Mesendoderm (in vitro differentiated cells): ENCODE data around the gene PACSIN3.
A peak's percentile ranks its signal among the peaks of the same experiment; 100 is the strongest.

Experiments
- DNase-seq: peaks from one replicate; pipeline ENCODE4 v3.0.0; 2013
- H2AK5ac ChIP-seq: 2 replicates; pipeline ENCODE4 v1.6.1; 2013; ENCODE audit warnings: low read length, inconsistent platforms
- H2BK120ac ChIP-seq: 2 replicates; pipeline ENCODE4 v1.6.1; 2013; ENCODE audit warnings: low read depth, mild to moderate bottlenecking, low read length, moderate library complexity, mixed read lengths
- H2BK15ac ChIP-seq: replicated peaks from 2 replicates; pipeline ENCODE4 v1.6.1; 2013; ENCODE audit warnings: low read depth, mild to moderate bottlenecking, moderate library complexity
- H2BK5ac ChIP-seq: 2 replicates; pipeline ENCODE4 v1.6.1; 2013; ENCODE audit warnings: low read length, inconsistent platforms
- H3K18ac ChIP-seq: 2 replicates; pipeline ENCODE4 v1.6.1; 2013; ENCODE audit warnings: mild to moderate bottlenecking, low read length, mixed read lengths
- H3K23ac ChIP-seq: one replicate; pipeline ENCODE4 v1.6.1; 2013; ENCODE audit warnings: low read length
- H3K27ac ChIP-seq: 2 replicates; pipeline ENCODE4 v1.5.1; 2013; ENCODE audit warnings: low read depth, mild to moderate bottlenecking, inconsistent platforms, low read length, moderate library complexity
- H3K27me3 ChIP-seq: 2 replicates; pipeline ENCODE4 v1.6.1; 2013; ENCODE audit warnings: low read length, control low read depth, mild to moderate bottlenecking, inconsistent platforms; ENCODE audit not compliant: insufficient read depth, poor library complexity
- H3K36me3 ChIP-seq: 2 replicates; pipeline ENCODE4 v1.6.1; 2013; ENCODE audit warnings: low read length, inconsistent platforms; ENCODE audit not compliant: control insufficient read depth, insufficient read depth
- H3K4ac ChIP-seq: one replicate; pipeline ENCODE4 v1.6.1; 2013; ENCODE audit warnings: low read depth, mild to moderate bottlenecking, low read length, moderate library complexity
- H3K4me1 ChIP-seq: 2 replicates; pipeline ENCODE4 v1.6.1; 2013; ENCODE audit warnings: low read depth, low read length, inconsistent platforms; ENCODE audit not compliant: control insufficient read depth
- H3K4me2 ChIP-seq: 2 replicates; pipeline ENCODE4 v1.6.1; 2013; ENCODE audit warnings: low read length
- H3K4me3 ChIP-seq: 2 replicates; pipeline ENCODE4 v1.5.1; 2013; ENCODE audit warnings: mild to moderate bottlenecking, low read length
- H3K56ac ChIP-seq: one replicate; pipeline ENCODE4 v1.6.1; 2013; ENCODE audit warnings: low read length
- H3K79me1 ChIP-seq: 2 replicates; pipeline ENCODE4 v1.6.1; 2013; ENCODE audit warnings: low read length, inconsistent platforms
- H3K79me2 ChIP-seq: 2 replicates; pipeline ENCODE4 v1.6.1; 2013; ENCODE audit warnings: mild to moderate bottlenecking, low read length; ENCODE audit not compliant: control insufficient read depth, insufficient read depth
- H3K9ac ChIP-seq: 2 replicates; pipeline ENCODE4 v1.6.1; 2013; ENCODE audit warnings: low read length, inconsistent platforms
- H4K5ac ChIP-seq: one replicate; pipeline ENCODE4 v1.6.1; 2013; ENCODE audit warnings: low read length
- H4K8ac ChIP-seq: one replicate; pipeline ENCODE4 v1.6.1; 2013; ENCODE audit warnings: low read depth, mild to moderate bottlenecking, control low read depth, low read length, moderate library complexity
- WGBS: extraction: QIAGEN DNeasy Blood & Tissue Kit; methylation state at CpG from one replicate; pipeline ENCODE4 v1.1.7; 2013; ENCODE audit warnings: low lambda C conversion rate, missing lambda C conversion rate; ENCODE audit not compliant: insufficient coverage; ENCODE audit errors: extremely low coverage; 5-methylcytosine and 5-hydroxymethylcytosine counted together

PACSIN3 gene

DNA sequence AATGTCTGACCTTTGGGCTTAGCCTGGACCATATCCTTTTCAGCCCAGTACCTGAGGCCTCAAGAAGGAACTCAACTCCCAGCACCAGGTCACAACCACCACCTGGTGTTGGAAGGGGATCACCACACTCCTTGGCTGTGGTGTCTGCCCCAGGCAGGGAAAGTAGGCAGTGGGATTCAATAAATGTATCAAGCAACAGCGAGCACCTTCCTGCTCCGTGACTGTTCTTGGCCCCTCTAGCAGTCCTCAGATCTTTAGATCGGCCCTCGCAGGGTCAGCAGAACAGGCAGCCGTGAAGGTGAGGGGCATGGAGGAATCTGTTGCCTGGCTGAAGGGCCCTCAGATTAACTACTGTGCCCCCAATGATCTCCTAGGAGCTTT lies 25.5 kb downstream of the PACSIN3 start:
- H4K5ac ChIP-seq: no peak overlapping the region
- WGBS: no CpG with 5 or more reads among the region's 5 CpGs
- H3K18ac ChIP-seq: no peak overlapping the region

DNA sequence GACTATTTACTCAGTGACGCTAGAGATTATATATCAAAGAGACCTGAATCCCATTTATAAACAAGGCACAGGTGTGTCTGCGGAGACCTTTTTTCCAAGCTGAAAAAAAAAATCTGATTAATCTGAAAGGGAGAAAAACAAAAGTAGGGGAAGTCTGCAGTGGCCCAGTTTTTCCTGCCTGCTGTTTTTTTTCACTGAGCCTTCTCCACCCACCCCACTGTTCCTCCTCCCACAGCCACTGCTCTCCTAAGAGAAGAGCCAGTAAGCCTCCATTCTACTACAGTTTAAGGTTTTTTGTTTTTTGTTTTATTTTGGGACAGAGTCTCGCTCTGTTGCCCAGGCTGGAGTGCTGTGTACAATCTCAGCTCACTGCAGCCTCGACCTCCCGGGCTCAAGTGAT lies 28.0 kb downstream of the PACSIN3 start:
- Histone ChIP-seq H3K56ac (no peak overlapping the region), H4K5ac (no peak overlapping the region), H4K8ac (no peak overlapping the region), H3K79me2 (no peaks in the 10 kb centered on the region), H2AK5ac (no peak overlapping the region), H3K27me3 (no peaks in the 10 kb centered on the region), H3K18ac (no peak overlapping the region), H3K4me3 (no peak overlapping the region), H3K4me1 (no peaks in the 10 kb centered on the region), H3K4ac (no peak overlapping the region), H3K27ac (no peak overlapping the region), H3K36me3 (no peaks in the 10 kb centered on the region), H3K9ac (no peak overlapping the region), H3K4me2 (no peak overlapping the region), H2BK15ac (no peak overlapping the region), H2BK120ac (no peak overlapping the region), H2BK5ac (no peak overlapping the region), H3K23ac (no peak overlapping the region), H3K79me1 (no peaks in the 10 kb centered on the region)
- DNase-seq: no peak
- WGBS: no CpG with 5 or more reads among the region's 5 CpGs

More for the DNA sequence above, 25.5 kb downstream of the PACSIN3 start:
- Histone ChIP-seq H3K4me3 (no peak overlapping the region), H3K23ac (no peak overlapping the region), H3K4me1 (no peaks in the 10 kb centered on the region), H2AK5ac (no peak overlapping the region), H3K56ac (no peak overlapping the region), H3K27me3 (no peaks in the 10 kb centered on the region), H4K8ac (no peak overlapping the region), H3K4me2 (no peak overlapping the region), H3K36me3 (no peaks in the 10 kb centered on the region), H3K79me2 (no peaks in the 10 kb centered on the region), H2BK120ac (no peak overlapping the region), H2BK5ac (no peak overlapping the region), H3K27ac (no peak overlapping the region), H2BK15ac (no peak overlapping the region), H3K79me1 (no peaks in the 10 kb centered on the region), H3K9ac (no peak overlapping the region), H3K4ac (no peak overlapping the region)
- DNase-seq: peak; percentile 49

DNA sequence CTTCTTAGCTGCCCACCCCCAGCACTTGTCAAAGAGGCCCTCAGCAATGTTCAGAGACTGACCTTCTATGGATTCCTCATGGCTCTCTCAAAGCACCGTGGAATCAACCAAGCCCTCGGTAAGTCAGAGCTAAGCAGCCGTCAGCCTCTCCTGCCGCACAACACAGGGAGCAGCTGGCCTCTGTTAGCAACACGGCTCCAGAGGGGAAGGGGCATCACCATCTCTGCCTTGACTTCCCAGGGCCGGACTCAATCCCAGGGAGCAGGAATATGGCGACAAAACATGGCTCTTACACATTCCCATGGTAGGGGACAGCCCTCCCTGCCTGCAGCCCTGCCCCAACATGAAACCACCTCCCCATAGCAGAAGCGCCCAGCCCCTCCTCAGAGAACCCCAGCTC lies 28.4 kb downstream of the PACSIN3 start:
- H3K23ac ChIP-seq: no peak overlapping the region
- no peaks in the 10 kb centered on the region for H3K4me1 ChIP-seq
- no CpG with 5 or more reads among the region's 8 CpGs for WGBS
- no peaks in the 10 kb centered on the region for H3K27me3 ChIP-seq
- H3K18ac ChIP-seq: no peak overlapping the region
- H3K36me3 ChIP-seq: no peaks in the 10 kb centered on the region
- H3K4ac ChIP-seq: no peak overlapping the region
- no peak overlapping the region for H2BK120ac ChIP-seq
- H3K4me3 ChIP-seq: no peak overlapping the region
- no peak overlapping the region for H2AK5ac ChIP-seq
- no peaks in the 10 kb centered on the region for H3K79me2 ChIP-seq
- H3K9ac ChIP-seq: no peak overlapping the region
- no peak overlapping the region for H2BK5ac ChIP-seq
- no peak overlapping the region for H3K27ac ChIP-seq
- H3K79me1 ChIP-seq: no peaks in the 10 kb centered on the region
- no peak overlapping the region for H3K56ac ChIP-seq
- no peak overlapping the region for H3K4me2 ChIP-seq
- no peak overlapping the region for H4K5ac ChIP-seq
- DNase-seq: no peak
- H2BK15ac ChIP-seq: no peak overlapping the region
- no peak overlapping the region for H4K8ac ChIP-seq

DNA sequence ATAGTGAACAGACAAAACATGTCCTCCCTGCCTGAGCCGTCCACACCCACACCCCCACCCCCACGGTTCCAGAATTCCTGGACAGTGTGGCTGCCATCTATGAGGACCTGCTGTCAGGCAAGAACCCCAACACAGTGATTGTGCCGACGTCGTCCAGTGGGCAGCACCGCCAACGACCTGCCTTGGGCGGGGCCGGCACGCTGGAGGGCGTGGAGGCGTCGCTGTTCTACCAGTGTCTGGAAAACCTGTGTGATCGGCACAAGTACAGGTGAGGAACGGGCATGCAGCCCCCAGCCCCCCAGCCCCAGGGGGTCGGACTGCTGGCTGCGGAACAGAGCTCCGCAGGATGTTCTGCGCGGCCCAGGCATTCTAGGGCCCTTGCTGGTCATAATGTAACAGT lies 29.3 kb downstream of the PACSIN3 start:
- Histone ChIP-seq H2BK120ac (no peak overlapping the region), H3K4ac (no peak overlapping the region), H3K79me1 (no peaks in the 10 kb centered on the region), H3K4me2 (no peak overlapping the region), H3K23ac (no peak overlapping the region), H2BK15ac (no peak overlapping the region), H3K36me3 (no peaks in the 10 kb centered on the region), H3K18ac (no peak overlapping the region), H3K4me3 (no peak overlapping the region), H2AK5ac (no peak overlapping the region), H4K8ac (no peak overlapping the region), H3K27ac (no peak overlapping the region), H3K56ac (no peak overlapping the region), H2BK5ac (no peak overlapping the region), H3K79me2 (no peaks in the 10 kb centered on the region), H4K5ac (no peak overlapping the region), H3K27me3 (no peaks in the 10 kb centered on the region), H3K9ac (no peak overlapping the region), H3K4me1 (no peaks in the 10 kb centered on the region)
- WGBS: no CpG with 5 or more reads among the region's 20 CpGs
- DNase-seq: no peak

DNA sequence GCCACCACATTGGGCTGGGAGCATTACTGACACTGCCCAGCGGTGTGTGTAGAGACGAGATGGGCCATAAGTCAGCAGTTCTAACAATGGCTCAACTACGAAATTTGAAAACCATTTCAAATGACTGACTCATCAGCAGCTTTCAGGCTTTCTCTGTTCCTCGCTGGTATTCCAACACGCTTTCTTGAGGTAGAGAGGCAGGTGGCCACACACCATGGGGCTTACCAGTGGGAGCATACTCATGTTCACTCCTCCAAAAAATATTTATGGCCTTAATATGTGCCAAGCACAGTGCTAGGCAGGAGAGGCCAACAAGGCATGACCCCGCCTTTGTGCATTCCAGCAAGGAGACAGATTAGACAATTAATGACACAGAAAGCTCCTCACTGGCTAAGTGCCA lies 29.9 kb downstream of the PACSIN3 start:
- no CpG with 5 or more reads among the region's 6 CpGs for WGBS
- no peak overlapping the region for H3K4ac ChIP-seq
- no peak overlapping the region for H4K5ac ChIP-seq
- no peak overlapping the region for H3K4me2 ChIP-seq
- H2BK15ac ChIP-seq: no peak overlapping the region
- H2BK120ac ChIP-seq: no peak overlapping the region
- H3K56ac ChIP-seq: no peak overlapping the region
- H3K27me3 ChIP-seq: no peaks in the 10 kb centered on the region
- H3K18ac ChIP-seq: no peak overlapping the region
- no peaks in the 10 kb centered on the region for H3K79me2 ChIP-seq
- no peak overlapping the region for H4K8ac ChIP-seq
- no peak overlapping the region for H2AK5ac ChIP-seq
- H3K79me1 ChIP-seq: no peaks in the 10 kb centered on the region
- no peaks in the 10 kb centered on the region for H3K4me1 ChIP-seq
- no peak overlapping the region for H3K4me3 ChIP-seq
- no peak overlapping the region for H3K27ac ChIP-seq
- H3K23ac ChIP-seq: no peak overlapping the region
- H3K9ac ChIP-seq: no peak overlapping the region
- H2BK5ac ChIP-seq: no peak overlapping the region
- H3K36me3 ChIP-seq: no peaks in the 10 kb centered on the region
- no peak for DNase-seq

DNA sequence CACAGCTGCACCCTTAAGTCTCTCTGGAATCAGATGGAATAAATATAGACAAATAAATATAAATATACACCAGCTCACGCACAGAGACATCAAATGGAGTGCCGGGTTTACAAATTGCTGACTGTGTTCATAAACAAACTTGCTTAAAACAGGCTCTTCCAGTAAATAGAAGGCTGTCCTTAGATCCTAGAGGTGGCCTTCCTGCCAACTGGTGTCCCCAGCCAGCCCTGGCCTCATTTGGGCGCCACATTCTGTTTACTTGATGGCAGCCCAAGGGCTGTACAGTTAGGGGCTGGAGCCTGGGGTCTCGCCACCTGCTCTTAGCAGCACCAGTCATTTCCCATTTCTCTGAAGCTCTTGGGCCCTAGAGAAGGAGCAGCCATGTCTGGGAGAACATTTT lies 30.4 kb downstream of the PACSIN3 start:
- H3K4me2 ChIP-seq: no peak overlapping the region
- H3K56ac ChIP-seq: no peak overlapping the region
- H2BK120ac ChIP-seq: no peak overlapping the region
- H2BK5ac ChIP-seq: no peak overlapping the region
- WGBS: no CpG with 5 or more reads among the region's 4 CpGs
- H3K4ac ChIP-seq: no peak overlapping the region
- H3K23ac ChIP-seq: no peak overlapping the region
- no peak overlapping the region for H4K5ac ChIP-seq
- no peak overlapping the region for H3K27ac ChIP-seq
- H3K4me3 ChIP-seq: no peak overlapping the region
- H2AK5ac ChIP-seq: no peak overlapping the region
- H3K9ac ChIP-seq: no peak overlapping the region
- no peak overlapping the region for H4K8ac ChIP-seq
- H3K4me1 ChIP-seq: no peaks in the 10 kb centered on the region
- no peak overlapping the region for H2BK15ac ChIP-seq
- H3K27me3 ChIP-seq: no peaks in the 10 kb centered on the region
- H3K36me3 ChIP-seq: no peaks in the 10 kb centered on the region
- H3K79me2 ChIP-seq: no peaks in the 10 kb centered on the region
- H3K18ac ChIP-seq: no peak overlapping the region
- H3K79me1 ChIP-seq: no peaks in the 10 kb centered on the region
- DNase-seq: no peak
